ENCODE measurements around the gene C1orf210.

Gene C1orf210

DNA sequence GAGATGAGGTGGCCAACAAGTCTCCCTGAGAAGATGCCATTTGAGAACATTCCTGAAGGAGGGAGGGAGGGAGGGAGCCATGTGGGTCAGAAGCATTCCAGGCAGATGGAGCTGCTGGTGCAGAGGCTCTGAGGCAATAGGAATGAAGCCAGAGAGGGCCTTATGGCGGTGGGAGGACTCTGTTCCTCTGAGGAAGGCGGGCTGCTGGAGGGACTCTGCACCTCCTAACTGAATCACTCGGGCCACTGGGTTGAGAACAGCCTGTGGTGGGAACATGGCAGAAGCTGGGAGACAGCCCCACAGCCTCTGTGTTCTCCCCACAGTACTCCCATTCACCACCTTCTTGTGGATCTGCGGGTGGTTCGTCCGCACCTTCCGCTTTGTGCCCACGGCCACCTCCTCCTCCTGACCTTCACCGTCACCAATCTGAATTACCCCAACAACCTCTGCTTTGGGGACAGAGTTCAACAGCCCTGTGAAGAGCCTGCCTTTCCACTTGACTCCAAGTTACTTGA lies 18.0 kb downstream of the C1orf210 start:
- H3K4me1 ChIP-seq (ENCODE audit: insufficient read depth, low read length, severe bottlenecking), result peaks cover 3% of the 10 kb centered on the region
- no peak overlapping the region for H3K9ac ChIP-seq (ENCODE audit: low read length)
- TF ChIP-seq EZH2 (IDR thresholded peaks at IDR 0.05; ENCODE audit: borderline replicate concordance, low read length), result no peak

DNA sequence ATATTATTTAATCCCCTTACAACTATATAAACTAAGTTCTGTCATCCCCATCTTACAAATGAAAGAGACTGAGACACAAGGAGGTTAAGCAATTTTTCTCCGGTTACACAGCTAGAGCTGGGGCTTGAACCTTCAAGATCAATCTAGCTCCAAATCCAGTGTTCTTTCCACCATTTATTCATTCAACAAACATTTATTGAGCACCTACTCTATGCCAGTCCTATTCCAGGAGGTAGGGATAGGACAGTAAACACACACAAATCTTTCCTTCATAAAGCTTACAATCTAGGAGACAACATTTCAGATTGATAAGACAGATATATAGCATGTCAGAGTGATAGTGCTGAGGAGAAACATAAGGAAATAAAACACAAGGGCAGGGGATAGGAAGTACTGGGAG lies 18.5 kb downstream of the C1orf210 start:
- Histone ChIP-seq H3K27ac (ENCODE audit: low read depth, low read length, poor library complexity, severe bottlenecking) (no peak overlapping the region), H3K4me1 (ENCODE audit: insufficient read depth, low read length, severe bottlenecking) (peaks cover 3% of the 10 kb centered on the region), H3K9me2 (ENCODE audit: low read depth, low read length) (no peaks in the 10 kb centered on the region), H3K9ac (ENCODE audit: low read length) (no peak overlapping the region), H3K4me2 (ENCODE audit: low read length) (no peak overlapping the region), H3K9me3 (ENCODE audit: low read length) (peaks cover 7% of the 10 kb centered on the region; the same call in 1 of the 2 replicates), H3K4me3 (ENCODE audit: low read depth, low read length, poor library complexity, severe bottlenecking) (no peak overlapping the region), H2AFZ (ENCODE audit: low read length) (no peak overlapping the region), H3F3A (ENCODE audit: insufficient read depth, low read length) (no peaks in the 10 kb centered on the region), H3K79me2 (ENCODE audit: insufficient read depth, low read length) (no peaks in the 10 kb centered on the region), H3K36me3 (ENCODE audit: insufficient read depth, low read length) (no peaks in the 10 kb centered on the region), H4K20me1 (ENCODE audit: insufficient read depth, low read length) (no peaks in the 10 kb centered on the region), H3K27me3 (ENCODE audit: insufficient read depth, low read length) (no peaks in the 10 kb centered on the region; the same call in 1 of the 2 replicates)
- no peak for TF ChIP-seq EZH2 (IDR thresholded peaks at IDR 0.05; ENCODE audit: borderline replicate concordance, low read length)

More for the DNA sequence above, 18.0 kb downstream of the C1orf210 start:
- Histone ChIP-seq H3K9me2 (ENCODE audit: low read depth, low read length) (no peaks in the 10 kb centered on the region), H3K27me3 (ENCODE audit: insufficient read depth, low read length) (no peaks in the 10 kb centered on the region; the same call in 1 of the 2 replicates), H3K4me2 (ENCODE audit: low read length) (no peak overlapping the region), H3K4me3 (ENCODE audit: low read depth, low read length, poor library complexity, severe bottlenecking) (no peak overlapping the region), H3K79me2 (ENCODE audit: insufficient read depth, low read length) (no peaks in the 10 kb centered on the region), H3K36me3 (ENCODE audit: insufficient read depth, low read length) (no peaks in the 10 kb centered on the region), H4K20me1 (ENCODE audit: insufficient read depth, low read length) (no peaks in the 10 kb centered on the region), H3K27ac (ENCODE audit: low read depth, low read length, poor library complexity, severe bottlenecking) (no peak overlapping the region), H3F3A (ENCODE audit: insufficient read depth, low read length) (no peaks in the 10 kb centered on the region), H3K9me3 (ENCODE audit: low read length) (peaks cover 7% of the 10 kb centered on the region; the same call in 1 of the 2 replicates), H2AFZ (ENCODE audit: low read length) (no peak overlapping the region)

DNA sequence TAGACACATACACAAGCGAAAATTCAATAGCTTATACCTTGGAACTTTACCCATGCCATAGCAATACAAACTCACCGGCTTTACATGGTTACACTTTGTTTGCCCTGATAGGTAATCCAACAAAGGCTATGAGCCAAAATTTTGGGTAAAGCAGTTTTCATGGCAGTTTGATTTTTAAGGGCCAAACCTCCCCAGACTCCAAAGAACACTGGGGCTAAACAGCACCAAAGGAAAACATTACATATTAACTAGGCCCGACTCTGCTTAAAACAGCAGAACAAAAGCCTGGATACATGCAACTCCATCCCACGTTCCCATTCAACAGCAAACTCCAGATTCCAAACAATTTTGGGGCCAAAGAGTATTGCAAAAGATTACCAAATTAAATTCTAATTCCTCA lies 19.9 kb downstream of the C1orf210 start:
- Histone ChIP-seq H4K20me1 (ENCODE audit: insufficient read depth, low read length) (no peaks in the 10 kb centered on the region), H3K27me3 (ENCODE audit: insufficient read depth, low read length) (no peaks in the 10 kb centered on the region; the same call in 1 of the 2 replicates), H3K36me3 (ENCODE audit: insufficient read depth, low read length) (no peaks in the 10 kb centered on the region), H2AFZ (ENCODE audit: low read length) (no peak overlapping the region), H3K79me2 (ENCODE audit: insufficient read depth, low read length) (no peaks in the 10 kb centered on the region), H3K4me2 (ENCODE audit: low read length) (no peak overlapping the region), H3K4me3 (ENCODE audit: low read depth, low read length, poor library complexity, severe bottlenecking) (no peak overlapping the region), H3K9ac (ENCODE audit: low read length) (no peak overlapping the region), H3K9me3 (ENCODE audit: low read length) (peaks cover 7% of the 10 kb centered on the region; the same call in 1 of the 2 replicates), H3K4me1 (ENCODE audit: insufficient read depth, low read length, severe bottlenecking) (no peaks in the 10 kb centered on the region), H3F3A (ENCODE audit: insufficient read depth, low read length) (no peaks in the 10 kb centered on the region), H3K9me2 (ENCODE audit: low read depth, low read length) (no peaks in the 10 kb centered on the region), H3K27ac (ENCODE audit: low read depth, low read length, poor library complexity, severe bottlenecking) (no peak overlapping the region)
- TF ChIP-seq EZH2 (IDR thresholded peaks at IDR 0.05; ENCODE audit: borderline replicate concordance, low read length), result no peak
- TF ChIP-seq, protein P1, sequence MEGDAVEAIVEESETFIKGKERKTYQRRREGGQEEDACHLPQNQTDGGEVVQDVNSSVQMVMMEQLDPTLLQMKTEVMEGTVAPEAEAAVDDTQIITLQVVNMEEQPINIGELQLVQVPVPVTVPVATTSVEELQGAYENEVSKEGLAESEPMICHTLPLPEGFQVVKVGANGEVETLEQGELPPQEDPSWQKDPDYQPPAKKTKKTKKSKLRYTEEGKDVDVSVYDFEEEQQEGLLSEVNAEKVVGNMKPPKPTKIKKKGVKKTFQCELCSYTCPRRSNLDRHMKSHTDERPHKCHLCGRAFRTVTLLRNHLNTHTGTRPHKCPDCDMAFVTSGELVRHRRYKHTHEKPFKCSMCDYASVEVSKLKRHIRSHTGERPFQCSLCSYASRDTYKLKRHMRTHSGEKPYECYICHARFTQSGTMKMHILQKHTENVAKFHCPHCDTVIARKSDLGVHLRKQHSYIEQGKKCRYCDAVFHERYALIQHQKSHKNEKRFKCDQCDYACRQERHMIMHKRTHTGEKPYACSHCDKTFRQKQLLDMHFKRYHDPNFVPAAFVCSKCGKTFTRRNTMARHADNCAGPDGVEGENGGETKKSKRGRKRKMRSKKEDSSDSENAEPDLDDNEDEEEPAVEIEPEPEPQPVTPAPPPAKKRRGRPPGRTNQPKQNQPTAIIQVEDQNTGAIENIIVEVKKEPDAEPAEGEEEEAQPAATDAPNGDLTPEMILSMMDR (IDR thresholded peaks at IDR 0.05; ENCODE audit: low read length), result no peak

DNA sequence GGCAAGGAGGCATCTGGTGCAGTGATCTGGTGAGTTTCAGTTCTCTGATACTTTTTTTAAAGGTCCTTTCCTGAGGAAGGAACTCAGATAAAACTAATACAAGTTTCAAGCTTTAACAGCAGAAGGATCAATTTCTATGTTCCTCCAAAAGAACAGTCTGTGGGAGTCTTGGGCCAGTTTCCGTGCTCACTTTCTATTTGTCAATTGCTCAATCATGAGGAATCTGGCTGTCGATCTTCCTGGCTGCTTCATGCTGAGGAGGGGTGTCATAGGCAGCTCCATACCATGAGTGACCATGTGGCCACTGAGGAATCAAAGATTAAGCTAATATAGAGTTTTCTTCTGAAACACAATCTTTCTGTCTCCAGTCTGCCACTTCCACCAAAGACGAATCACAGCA lies 27.0 kb downstream of the C1orf210 start:
- H3K27me3 ChIP-seq (ENCODE audit: insufficient read depth, low read length), result no peaks in the 10 kb centered on the region; the same call in 1 of the 2 replicates
- peaks cover 4% of the 10 kb centered on the region; the same call in 1 of the 2 replicates for H3K9me3 ChIP-seq (ENCODE audit: low read length)
- no peaks in the 10 kb centered on the region for H3K9me2 ChIP-seq (ENCODE audit: low read depth, low read length)
- H4K20me1 ChIP-seq (ENCODE audit: insufficient read depth, low read length), result no peaks in the 10 kb centered on the region
- H3K27ac ChIP-seq (ENCODE audit: low read depth, low read length, poor library complexity, severe bottlenecking), result no peak overlapping the region
- H3K4me2 ChIP-seq (ENCODE audit: low read length), result no peak overlapping the region
- no peaks in the 10 kb centered on the region for H3K36me3 ChIP-seq (ENCODE audit: insufficient read depth, low read length)
- H3K79me2 ChIP-seq (ENCODE audit: insufficient read depth, low read length), result no peaks in the 10 kb centered on the region
- no peaks in the 10 kb centered on the region for H3F3A ChIP-seq (ENCODE audit: insufficient read depth, low read length)
- no peak overlapping the region for H3K4me3 ChIP-seq (ENCODE audit: low read depth, low read length, poor library complexity, severe bottlenecking)
- no peak overlapping the region for H2AFZ ChIP-seq (ENCODE audit: low read length)
- H3K9ac ChIP-seq (ENCODE audit: low read length), result no peak overlapping the region
- no peak for TF ChIP-seq EZH2 (IDR thresholded peaks at IDR 0.05; ENCODE audit: borderline replicate concordance, low read length)
- TF ChIP-seq, protein P1 (IDR thresholded peaks at IDR 0.05; ENCODE audit: low read length), result no peak
- H3K4me1 ChIP-seq (ENCODE audit: insufficient read depth, low read length, severe bottlenecking), result no peaks in the 10 kb centered on the region
